ENCODE data around the gene DENND1A.

DENND1A gene

GRCh38 chr9:123380852-123381705, 548.8 kb downstream of the DENND1A start:
- DNase-seq (ENCODE audit: low spot score), result no peak
- in situ Hi-C loops (cut with MboI; ENCODE audit: low sequenced_read_pairs, unreplicated experiment), result no loop called here
- no peak for TF ChIP-seq CTCF (IDR thresholded peaks at IDR 0.05; ENCODE audit: borderline replicate concordance, control extremely low read depth, extremely low read depth, insufficient read depth, missing control alignments)

GRCh38 chr9:123378956-123379660, 550.8 kb downstream of the DENND1A start:
- DNase-seq (ENCODE audit: low spot score), result no peak
- in situ Hi-C loops (cut with MboI; ENCODE audit: low sequenced_read_pairs, unreplicated experiment), result no loop called here
- TF ChIP-seq CTCF (IDR thresholded peaks at IDR 0.05; ENCODE audit: borderline replicate concordance, control extremely low read depth, extremely low read depth, insufficient read depth, missing control alignments), result no peak

- no peak for DNase-seq (ENCODE audit: low spot score)
- in situ Hi-C loops (cut with MboI; ENCODE audit: low sequenced_read_pairs, unreplicated experiment), result no loop called here
- no peak for TF ChIP-seq CTCF (IDR thresholded peaks at IDR 0.05; ENCODE audit: borderline replicate concordance, control extremely low read depth, extremely low read depth, insufficient read depth, missing control alignments)
These were observed 551.9 kb downstream of the DENND1A start for GRCh38 chr9:123378025-123378424.

GRCh38 chr9:123377211-123377971, 552.5 kb downstream of the DENND1A start:
- TF ChIP-seq CTCF (IDR thresholded peaks at IDR 0.05; ENCODE audit: borderline replicate concordance, control extremely low read depth, extremely low read depth, insufficient read depth, missing control alignments), result no peak
- no peak for DNase-seq (ENCODE audit: low spot score)
- in situ Hi-C loops (cut with MboI; ENCODE audit: low sequenced_read_pairs, unreplicated experiment), result no loop called here

GRCh38 chr9:123376218-123377071, 553.5 kb downstream of the DENND1A start:
- in situ Hi-C loops (cut with MboI; ENCODE audit: low sequenced_read_pairs, unreplicated experiment), result no loop called here
- no peak for TF ChIP-seq CTCF (IDR thresholded peaks at IDR 0.05; ENCODE audit: borderline replicate concordance, control extremely low read depth, extremely low read depth, insufficient read depth, missing control alignments)
- DNase-seq (ENCODE audit: low spot score), result no peak
